COLO668 (cell line): Measurements from ENCODE around the gene HOXA9.

Source experiments
- DNase-seq: peaks from one replicate; lab custom pipeline; 2025; ENCODE audit not compliant: unreplicated experiment; lab: John Stamatoyannopoulos, UW

The HOXA9 gene

GRCh38 chr7:27165996-27166530 is 726 bp upstream of the HOXA9 start:
- no peak for DNase-seq

GRCh38 chr7:27164367-27165088 is 809 bp downstream of the HOXA9 start:
- no peak for DNase-seq

- no peak for DNase-seq
Measured at GRCh38 chr7:27164045-27164366, 1.3 kb downstream of the HOXA9 start.

- DNase-seq, result no peak
Measured at GRCh38 chr7:27163288-27164044, 1.9 kb downstream of the HOXA9 start.

GRCh38 chr7:27162561-27163287 is 2.6 kb downstream of the HOXA9 start:
- no peak for DNase-seq

- no peak for DNase-seq
Measured at GRCh38 chr7:27161721-27162560, 3.4 kb downstream of the HOXA9 start.

- no peak for DNase-seq
Measured at GRCh38 chr7:27161214-27161720, 4.1 kb downstream of the HOXA9 start.

GRCh38 chr7:27160546-27161213 is 4.7 kb downstream of the HOXA9 start:
- DNase-seq, result peak; percentile 91

GRCh38 chr7:27160145-27160545 is 5.2 kb downstream of the HOXA9 start:
- no peak for DNase-seq

GRCh38 chr7:27159266-27160144 is 5.8 kb downstream of the HOXA9 start:
- DNase-seq, result no peak

- DNase-seq, result no peak
Measured at GRCh38 chr7:27158436-27159265, 6.7 kb downstream of the HOXA9 start.

GRCh38 chr7:27157702-27158431 is 7.5 kb downstream of the HOXA9 start:
- no peak for DNase-seq

- no peak for DNase-seq
Measured at GRCh38 chr7:27156916-27157701, 8.2 kb downstream of the HOXA9 start.

- no peak for DNase-seq
Measured at GRCh38 chr7:27156508-27156898, 8.8 kb downstream of the HOXA9 start, which contains the start of gene HOXA7. Gene HOXA7 (minus strand): TSS chr7:27156675. CDS start chr7:27156545, 130 bp downstream.

GRCh38 chr7:27155816-27156507 is 9.4 kb downstream of the HOXA9 start:
- no peak for DNase-seq
